ENCODE results near the gene GJA1.
"Not testable (repeated sequence)": the region's sequence is repeated elsewhere in the genome, so short reads cannot be mapped to it uniquely, and the experiment has no call there.

Gene GJA1

GRCh38 chr6:121428872-121429756 lies 6.3 kb upstream of the GJA1 start:
- TF ChIP-seq CTCF (IDR thresholded peaks at IDR 0.05; ENCODE audit: control extremely low read depth, extremely low read depth, low read depth, missing control alignments): no peak
- ChIA-PET POLR2A (no interaction called here), CTCF (interaction anchor here (1.3 to 1.9 kb wide), 2 partner anchors 12 to 15 kb away, joined by 3 to 4 read pairs; no protein-coding TSS in a partner anchor)
- no peak for DNase-seq (ENCODE audit: extremely low spot score)

GRCh38 chr6:121430514-121431460 lies 4.7 kb upstream of the GJA1 start:
- ChIA-PET POLR2A (no interaction called here), CTCF (interaction anchor here (1.0 to 1.4 kb wide), 3 partner anchors 10 to 1099 kb away, joined by 3 to 5 read pairs (median 3); no protein-coding TSS in a partner anchor)
- DNase-seq (ENCODE audit: extremely low spot score): no peak
- peak; percentile 43 for TF ChIP-seq CTCF (IDR thresholded peaks at IDR 0.05; ENCODE audit: control extremely low read depth, extremely low read depth, low read depth, missing control alignments)

- POLR2A ChIA-PET; DNase-seq (ENCODE audit: extremely low spot score): not testable (repeated sequence)
- CTCF ChIA-PET: interaction anchor here (0.9 to 1.4 kb wide), 2 partner anchors 13 to 418 kb away, joined by 3 to 5 read pairs; no protein-coding TSS in a partner anchor
Observed at GRCh38 chr6:121431776-121432175, 3.7 kb upstream of the GJA1 start.

GRCh38 chr6:121434037-121434770 lies 1.2 kb upstream of the GJA1 start:
- CTCF ChIA-PET: no interaction called here
- POLR2A ChIA-PET: no interaction called here
- DNase-seq (ENCODE audit: extremely low spot score): no peak
- TF ChIP-seq CTCF (IDR thresholded peaks at IDR 0.05; ENCODE audit: control extremely low read depth, extremely low read depth, low read depth, missing control alignments): no peak

- no peak for TF ChIP-seq CTCF (IDR thresholded peaks at IDR 0.05; ENCODE audit: control extremely low read depth, extremely low read depth, low read depth, missing control alignments)
- no peak for DNase-seq (ENCODE audit: extremely low spot score)
- ChIA-PET CTCF (no interaction called here), POLR2A (no interaction called here)
Observed at GRCh38 chr6:121436274-121436857, 920 bp downstream of the GJA1 start.

GRCh38 chr6:121436960-121437850 lies 1.8 kb downstream of the GJA1 start:
- no peak for TF ChIP-seq CTCF (IDR thresholded peaks at IDR 0.05; ENCODE audit: control extremely low read depth, extremely low read depth, low read depth, missing control alignments)
- ChIA-PET CTCF (no interaction called here), POLR2A (no interaction called here)
- DNase-seq (ENCODE audit: extremely low spot score): no peak

All from GM10248 (cell line).